ENCODE results near the gene LMNTD1.

Gene LMNTD1

DNA sequence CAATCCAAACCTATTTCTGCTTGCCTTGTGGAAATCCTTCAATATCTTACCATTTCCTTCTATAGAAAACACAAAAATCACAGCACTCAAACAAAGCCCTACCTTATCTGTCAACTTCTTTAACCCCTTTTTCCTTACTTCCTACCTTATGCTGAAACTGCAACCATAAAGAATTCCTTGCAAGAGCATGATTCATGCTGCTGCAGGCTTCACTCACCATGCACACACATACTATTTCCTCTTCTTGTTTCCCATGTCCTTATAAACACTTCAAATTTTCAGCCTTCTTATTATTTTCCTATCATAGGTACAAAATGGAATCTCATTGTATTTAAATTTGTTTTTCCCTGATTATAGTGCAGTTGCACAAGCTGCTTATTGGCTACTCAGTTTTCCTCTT, 23.3 kb downstream of the LMNTD1 start:
- no peak overlapping the region for H3K4me3 ChIP-seq (ENCODE audit: low read depth, low read length)
- TF ChIP-seq, protein P1, sequence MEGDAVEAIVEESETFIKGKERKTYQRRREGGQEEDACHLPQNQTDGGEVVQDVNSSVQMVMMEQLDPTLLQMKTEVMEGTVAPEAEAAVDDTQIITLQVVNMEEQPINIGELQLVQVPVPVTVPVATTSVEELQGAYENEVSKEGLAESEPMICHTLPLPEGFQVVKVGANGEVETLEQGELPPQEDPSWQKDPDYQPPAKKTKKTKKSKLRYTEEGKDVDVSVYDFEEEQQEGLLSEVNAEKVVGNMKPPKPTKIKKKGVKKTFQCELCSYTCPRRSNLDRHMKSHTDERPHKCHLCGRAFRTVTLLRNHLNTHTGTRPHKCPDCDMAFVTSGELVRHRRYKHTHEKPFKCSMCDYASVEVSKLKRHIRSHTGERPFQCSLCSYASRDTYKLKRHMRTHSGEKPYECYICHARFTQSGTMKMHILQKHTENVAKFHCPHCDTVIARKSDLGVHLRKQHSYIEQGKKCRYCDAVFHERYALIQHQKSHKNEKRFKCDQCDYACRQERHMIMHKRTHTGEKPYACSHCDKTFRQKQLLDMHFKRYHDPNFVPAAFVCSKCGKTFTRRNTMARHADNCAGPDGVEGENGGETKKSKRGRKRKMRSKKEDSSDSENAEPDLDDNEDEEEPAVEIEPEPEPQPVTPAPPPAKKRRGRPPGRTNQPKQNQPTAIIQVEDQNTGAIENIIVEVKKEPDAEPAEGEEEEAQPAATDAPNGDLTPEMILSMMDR (IDR thresholded peaks at IDR 0.05; ENCODE audit: control insufficient read depth, extremely low read depth, insufficient read depth), result no peak
- no peak for DNase-seq (ENCODE audit: low read depth)

DNA sequence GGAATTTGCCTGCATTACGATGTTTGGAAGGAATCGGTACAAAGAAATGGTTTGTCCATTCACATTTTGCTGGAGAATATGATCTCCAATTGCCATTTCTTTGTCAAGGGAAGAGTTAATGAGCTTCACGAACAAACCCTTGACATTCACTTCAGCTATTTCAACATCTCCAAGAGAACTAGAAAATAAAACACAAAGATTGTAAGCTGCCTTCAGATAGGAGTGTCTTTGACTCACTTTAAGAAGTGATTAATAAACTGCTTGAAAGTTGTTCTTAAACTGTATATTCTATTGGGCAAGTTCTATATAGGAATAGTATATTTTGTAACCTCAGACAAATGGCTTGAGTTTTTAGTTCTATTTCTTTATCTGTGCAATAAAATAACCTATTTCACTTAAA, 26.3 kb downstream of the LMNTD1 start:
- no peak overlapping the region for H3K4me3 ChIP-seq (ENCODE audit: low read depth, low read length)
- TF ChIP-seq, protein P1 (IDR thresholded peaks at IDR 0.05; ENCODE audit: control insufficient read depth, extremely low read depth, insufficient read depth), result no peak
- no peak for DNase-seq (ENCODE audit: low read depth)

GRCh38 chr12:25524366-25524765, 28.7 kb downstream of the LMNTD1 start:
- TF ChIP-seq, protein P1 (IDR thresholded peaks at IDR 0.05; ENCODE audit: control insufficient read depth, extremely low read depth, insufficient read depth), result no peak
- no peak for DNase-seq (ENCODE audit: low read depth)
- no peak overlapping the region for H3K4me3 ChIP-seq (ENCODE audit: low read depth, low read length)

DNA sequence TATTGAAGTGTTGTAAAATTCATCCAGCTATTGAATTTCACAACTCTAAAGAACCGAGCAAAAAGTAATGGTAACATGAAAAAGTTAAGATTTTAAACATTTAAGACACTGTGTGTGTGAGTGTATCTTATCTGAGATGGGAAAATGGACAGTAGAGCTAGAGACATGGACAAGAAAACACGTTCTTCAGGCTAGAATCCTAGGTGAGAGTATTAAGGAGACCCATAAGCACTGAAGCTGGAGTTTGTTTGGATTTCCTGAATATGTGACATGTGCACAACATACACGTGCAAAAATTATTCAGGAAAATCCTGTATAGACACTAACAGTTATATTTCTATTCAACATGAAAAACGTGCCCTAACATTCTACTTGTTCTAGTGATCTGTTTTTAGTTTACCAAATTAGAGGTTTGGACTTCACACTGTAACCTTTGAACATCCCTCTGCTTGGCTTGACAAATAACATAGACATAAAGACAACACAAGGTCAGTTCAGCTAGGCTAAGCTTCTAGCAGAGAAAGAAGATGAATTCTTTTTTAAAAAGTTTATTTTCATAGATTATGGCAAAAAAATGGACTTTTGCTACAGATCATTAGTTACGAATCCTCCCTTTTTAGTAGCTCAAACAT, 31.3 kb downstream of the LMNTD1 start:
- no peak overlapping the region for H3K4me3 ChIP-seq (ENCODE audit: low read depth, low read length)
- TF ChIP-seq, protein P1 (IDR thresholded peaks at IDR 0.05; ENCODE audit: control insufficient read depth, extremely low read depth, insufficient read depth), result no peak
- no peak for DNase-seq (ENCODE audit: low read depth)

DNA sequence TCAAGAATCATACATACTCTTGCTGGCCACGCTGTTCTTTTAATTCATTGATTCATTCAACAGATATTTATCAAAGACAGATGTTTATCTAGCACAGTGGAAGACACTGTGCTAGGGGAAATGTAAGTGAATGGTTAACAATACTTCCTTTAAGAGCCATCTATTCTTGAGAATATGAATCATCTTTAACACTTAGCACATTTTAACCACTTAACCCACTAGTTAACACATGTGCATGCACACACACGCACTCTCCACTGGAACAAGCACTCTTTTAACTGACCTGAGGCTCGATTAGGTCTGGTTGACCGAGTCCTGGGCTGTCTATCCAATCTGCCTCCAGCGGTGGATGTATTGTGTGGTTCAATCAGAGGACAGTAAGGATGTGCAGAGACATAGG, 34.6 kb downstream of the LMNTD1 start:
- no peak for DNase-seq (ENCODE audit: low read depth)
- no peak overlapping the region for H3K4me3 ChIP-seq (ENCODE audit: low read depth, low read length)
- TF ChIP-seq, protein P1 (IDR thresholded peaks at IDR 0.05; ENCODE audit: control insufficient read depth, extremely low read depth, insufficient read depth), result no peak

DNA sequence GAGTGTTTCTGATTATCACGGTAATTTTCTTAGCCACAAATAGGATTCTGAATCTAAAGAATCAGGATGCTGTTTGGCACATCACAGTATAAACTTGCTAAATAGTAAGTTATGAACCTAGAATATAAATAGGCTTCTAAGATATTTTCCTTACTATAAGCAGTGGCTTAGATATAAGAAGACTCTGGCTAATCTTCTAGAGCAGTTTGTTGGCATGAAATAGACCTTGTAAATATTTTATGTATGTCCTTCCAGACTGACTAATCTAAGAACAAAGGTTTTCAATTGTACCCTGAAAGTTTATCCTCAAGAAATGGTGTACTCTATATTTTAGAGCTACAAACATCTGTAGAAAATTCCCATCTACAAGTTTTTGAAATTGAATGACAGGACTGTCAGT, 48.3 kb downstream of the LMNTD1 start:
- no peak overlapping the region for H3K4me3 ChIP-seq (ENCODE audit: low read depth, low read length)
- DNase-seq (ENCODE audit: low read depth), result no peak
- TF ChIP-seq, protein P1 (IDR thresholded peaks at IDR 0.05; ENCODE audit: control insufficient read depth, extremely low read depth, insufficient read depth), result no peak

GRCh38 chr12:25503666-25504065, 49.4 kb downstream of the LMNTD1 start:
- no peak for DNase-seq (ENCODE audit: low read depth)
- TF ChIP-seq, protein P1 (IDR thresholded peaks at IDR 0.05; ENCODE audit: control insufficient read depth, extremely low read depth, insufficient read depth), result no peak
- H3K4me3 ChIP-seq (ENCODE audit: low read depth, low read length), result no peak overlapping the region
